ENCODE data around the gene SPEN.

The SPEN gene

GRCh38 chr1:15858672-15859372 is 11.3 kb downstream of the SPEN start:
- no CpG with 5 or more reads among the region's 8 CpGs for WGBS, 2 donors (ENCODE audit: extremely low coverage in 2 of 2, insufficient read length in 2 of 2, insufficient replicate concordance in 1 of 2)
- no peak overlapping the region for H3K23ac ChIP-seq (ENCODE audit: low read depth, low read length, poor library complexity)
- H3K4me3 ChIP-seq (ENCODE audit: low read length in 2 of 2): no peak overlapping the region
- no peak overlapping the region for H3K27ac ChIP-seq (replicated peaks; ENCODE audit: low read length)
- no peak overlapping the region for H3K14ac ChIP-seq (ENCODE audit: low read length)
- no peak overlapping the region for H2BK12ac ChIP-seq (ENCODE audit: low read length)
- H2BK15ac ChIP-seq (ENCODE audit: low read length): no peak overlapping the region
- H2AFZ ChIP-seq (ENCODE audit: low read length): no peak overlapping the region
- H3K4me1 ChIP-seq (ENCODE audit: control insufficient read depth in 2 of 2, insufficient read depth in 1 of 2, low read depth in 1 of 2, low read length in 2 of 2): no peaks in the 10 kb centered on the region
- no peaks in the 10 kb centered on the region for H3K27me3 ChIP-seq (ENCODE audit: control insufficient read depth in 3 of 3, insufficient read depth in 3 of 3, low read depth in 1 of 3, low read length in 3 of 3)
- no peak overlapping the region for H3K9ac ChIP-seq (ENCODE audit: low read depth, low read length, poor library complexity)
- no peak overlapping the region for H2BK5ac ChIP-seq (ENCODE audit: low read length)
- H4K91ac ChIP-seq (ENCODE audit: low read depth, low read length, poor library complexity): no peak overlapping the region
- H3K4me2 ChIP-seq (ENCODE audit: insufficient read depth, low read length, poor library complexity, severe bottlenecking): no peak overlapping the region
- H4K8ac ChIP-seq (ENCODE audit: low read depth, low read length): no peak overlapping the region
- H3K79me1 ChIP-seq (ENCODE audit: low read depth, low read length): peaks cover 10% of the 10 kb centered on the region
- no peak overlapping the region for H2BK120ac ChIP-seq (ENCODE audit: low read depth, low read length)
- H2AK5ac ChIP-seq (ENCODE audit: low read depth, low read length): no peak overlapping the region
- H3K4ac ChIP-seq (ENCODE audit: low read length): no peak overlapping the region
- H3K9me3 ChIP-seq (replicated peaks in 1 of 2; ENCODE audit: control insufficient read depth in 2 of 2, insufficient read depth in 1 of 2, low read depth in 1 of 2, low read length in 2 of 2): peaks cover 0 to 9% of the 10 kb centered on the region in 2 donors
- no peak overlapping the region for H3K18ac ChIP-seq (ENCODE audit: low read length)
- peaks cover 0 to 18% of the 10 kb centered on the region in 2 donors for H3K36me3 ChIP-seq (replicated peaks in 1 of 2; ENCODE audit: control insufficient read depth in 2 of 2, insufficient read depth in 2 of 2, low read length in 2 of 2)
- DNase-seq (ENCODE audit: low spot score): no peak

GRCh38 chr1:15863156-15863901 is 15.8 kb downstream of the SPEN start:
- no peak overlapping the region for H3K4me3 ChIP-seq (ENCODE audit: low read length in 2 of 2)
- no peak overlapping the region for H3K23ac ChIP-seq (ENCODE audit: low read depth, low read length, poor library complexity)
- no peak overlapping the region for H2BK12ac ChIP-seq (ENCODE audit: low read length)
- H3K4ac ChIP-seq (ENCODE audit: low read length): no peak overlapping the region
- H3K9me3 ChIP-seq (replicated peaks in 1 of 2; ENCODE audit: control insufficient read depth in 2 of 2, insufficient read depth in 1 of 2, low read depth in 1 of 2, low read length in 2 of 2): peaks cover 0 to 12% of the 10 kb centered on the region in 2 donors
- no peak overlapping the region for H3K9ac ChIP-seq (ENCODE audit: low read depth, low read length, poor library complexity)
- WGBS, 2 donors (ENCODE audit: extremely low coverage in 2 of 2, insufficient read length in 2 of 2, insufficient replicate concordance in 1 of 2): no CpG with 5 or more reads among the region's 2 CpGs
- no peak overlapping the region for H2BK5ac ChIP-seq (ENCODE audit: low read length)
- no peak overlapping the region for H3K14ac ChIP-seq (ENCODE audit: low read length)
- H3K79me1 ChIP-seq (ENCODE audit: low read depth, low read length): peaks cover 7% of the 10 kb centered on the region
- H3K4me1 ChIP-seq (ENCODE audit: control insufficient read depth in 2 of 2, insufficient read depth in 1 of 2, low read depth in 1 of 2, low read length in 2 of 2): no peaks in the 10 kb centered on the region
- H4K8ac ChIP-seq (ENCODE audit: low read depth, low read length): no peak overlapping the region
- no peak for DNase-seq (ENCODE audit: low spot score)
- H3K27ac ChIP-seq (replicated peaks; ENCODE audit: low read length): no peak overlapping the region
- H3K18ac ChIP-seq (ENCODE audit: low read length): no peak overlapping the region
- no peak overlapping the region for H4K91ac ChIP-seq (ENCODE audit: low read depth, low read length, poor library complexity)
- peaks cover 0 to 18% of the 10 kb centered on the region in 2 donors for H3K36me3 ChIP-seq (replicated peaks in 1 of 2; ENCODE audit: control insufficient read depth in 2 of 2, insufficient read depth in 2 of 2, low read length in 2 of 2)
- H2BK15ac ChIP-seq (ENCODE audit: low read length): no peak overlapping the region
- H2AK5ac ChIP-seq (ENCODE audit: low read depth, low read length): no peak overlapping the region
- H3K4me2 ChIP-seq (ENCODE audit: insufficient read depth, low read length, poor library complexity, severe bottlenecking): no peak overlapping the region
- no peaks in the 10 kb centered on the region for H3K27me3 ChIP-seq (ENCODE audit: control insufficient read depth in 3 of 3, insufficient read depth in 3 of 3, low read depth in 1 of 3, low read length in 3 of 3)
- H2BK120ac ChIP-seq (ENCODE audit: low read depth, low read length): no peak overlapping the region
- no peak overlapping the region for H2AFZ ChIP-seq (ENCODE audit: low read length)

GRCh38 chr1:15866721-15867201 is 19.3 kb downstream of the SPEN start:
- H3K4me2 ChIP-seq (ENCODE audit: insufficient read depth, low read length, poor library complexity, severe bottlenecking): no peak overlapping the region
- H3K4me3 ChIP-seq (ENCODE audit: low read length in 2 of 2): no peak overlapping the region
- H2AK5ac ChIP-seq (ENCODE audit: low read depth, low read length): no peak overlapping the region
- peaks cover 3% of the 10 kb centered on the region for H3K79me1 ChIP-seq (ENCODE audit: low read depth, low read length)
- no peak overlapping the region for H4K8ac ChIP-seq (ENCODE audit: low read depth, low read length)
- no peak overlapping the region for H3K18ac ChIP-seq (ENCODE audit: low read length)
- no peak overlapping the region for H2BK12ac ChIP-seq (ENCODE audit: low read length)
- no peak overlapping the region for H2BK5ac ChIP-seq (ENCODE audit: low read length)
- no peak overlapping the region for H3K23ac ChIP-seq (ENCODE audit: low read depth, low read length, poor library complexity)
- no peak overlapping the region for H3K4ac ChIP-seq (ENCODE audit: low read length)
- no CpG with 5 or more reads among the region's 3 CpGs for WGBS, 2 donors (ENCODE audit: extremely low coverage in 2 of 2, insufficient read length in 2 of 2, insufficient replicate concordance in 1 of 2)
- no peaks in the 10 kb centered on the region for H3K4me1 ChIP-seq (ENCODE audit: control insufficient read depth in 2 of 2, insufficient read depth in 1 of 2, low read depth in 1 of 2, low read length in 2 of 2)
- H3K27ac ChIP-seq (replicated peaks; ENCODE audit: low read length): no peak overlapping the region
- H3K36me3 ChIP-seq (replicated peaks in 1 of 2; ENCODE audit: control insufficient read depth in 2 of 2, insufficient read depth in 2 of 2, low read length in 2 of 2): peaks cover 0 to 14% of the 10 kb centered on the region in 2 donors
- H3K9ac ChIP-seq (ENCODE audit: low read depth, low read length, poor library complexity): no peak overlapping the region
- H2AFZ ChIP-seq (ENCODE audit: low read length): no peak overlapping the region
- no peak overlapping the region for H3K14ac ChIP-seq (ENCODE audit: low read length)
- peaks cover 0 to 6% of the 10 kb centered on the region in 2 donors for H3K9me3 ChIP-seq (replicated peaks in 1 of 2; ENCODE audit: control insufficient read depth in 2 of 2, insufficient read depth in 1 of 2, low read depth in 1 of 2, low read length in 2 of 2)
- no peak for DNase-seq (ENCODE audit: low spot score)
- no peak overlapping the region for H4K91ac ChIP-seq (ENCODE audit: low read depth, low read length, poor library complexity)
- H3K27me3 ChIP-seq (ENCODE audit: control insufficient read depth in 3 of 3, insufficient read depth in 3 of 3, low read depth in 1 of 3, low read length in 3 of 3): no peaks in the 10 kb centered on the region
- H2BK15ac ChIP-seq (ENCODE audit: low read length): no peak overlapping the region
- no peak overlapping the region for H2BK120ac ChIP-seq (ENCODE audit: low read depth, low read length)

GRCh38 chr1:15867288-15867687 is 19.8 kb downstream of the SPEN start:
- no peak overlapping the region for H2BK5ac ChIP-seq (ENCODE audit: low read length)
- no peak overlapping the region for H2BK120ac ChIP-seq (ENCODE audit: low read depth, low read length)
- H3K18ac ChIP-seq (ENCODE audit: low read length): no peak overlapping the region
- H3K4me2 ChIP-seq (ENCODE audit: insufficient read depth, low read length, poor library complexity, severe bottlenecking): no peak overlapping the region
- H2BK12ac ChIP-seq (ENCODE audit: low read length): no peak overlapping the region
- no peaks in the 10 kb centered on the region for H3K27me3 ChIP-seq (ENCODE audit: control insufficient read depth in 3 of 3, insufficient read depth in 3 of 3, low read depth in 1 of 3, low read length in 3 of 3)
- no peak overlapping the region for H3K4ac ChIP-seq (ENCODE audit: low read length)
- peaks cover 0 to 6% of the 10 kb centered on the region in 2 donors for H3K9me3 ChIP-seq (replicated peaks in 1 of 2; ENCODE audit: control insufficient read depth in 2 of 2, insufficient read depth in 1 of 2, low read depth in 1 of 2, low read length in 2 of 2)
- no peaks in the 10 kb centered on the region for H3K4me1 ChIP-seq (ENCODE audit: control insufficient read depth in 2 of 2, insufficient read depth in 1 of 2, low read depth in 1 of 2, low read length in 2 of 2)
- H3K27ac ChIP-seq (replicated peaks; ENCODE audit: low read length): no peak overlapping the region
- no peak overlapping the region for H2BK15ac ChIP-seq (ENCODE audit: low read length)
- H3K36me3 ChIP-seq (replicated peaks in 1 of 2; ENCODE audit: control insufficient read depth in 2 of 2, insufficient read depth in 2 of 2, low read length in 2 of 2): peaks cover 0 to 14% of the 10 kb centered on the region in 2 donors
- no peak overlapping the region for H3K23ac ChIP-seq (ENCODE audit: low read depth, low read length, poor library complexity)
- no peak overlapping the region for H2AFZ ChIP-seq (ENCODE audit: low read length)
- no peak overlapping the region for H2AK5ac ChIP-seq (ENCODE audit: low read depth, low read length)
- DNase-seq (ENCODE audit: low spot score): no peak
- no CpG with 5 or more reads among the region's 3 CpGs for WGBS, 2 donors (ENCODE audit: extremely low coverage in 2 of 2, insufficient read length in 2 of 2, insufficient replicate concordance in 1 of 2)
- H4K8ac ChIP-seq (ENCODE audit: low read depth, low read length): no peak overlapping the region
- no peak overlapping the region for H4K91ac ChIP-seq (ENCODE audit: low read depth, low read length, poor library complexity)
- no peak overlapping the region for H3K14ac ChIP-seq (ENCODE audit: low read length)
- H3K79me1 ChIP-seq (ENCODE audit: low read depth, low read length): peaks cover 3% of the 10 kb centered on the region
- H3K4me3 ChIP-seq (ENCODE audit: low read length in 2 of 2): no peak overlapping the region
- H3K9ac ChIP-seq (ENCODE audit: low read depth, low read length, poor library complexity): no peak overlapping the region
